Esophagus muscularis mucosa (tissue), 4 donors: Measurements from ENCODE around the gene FAM149B1. TPM values are rescaled to one million over a fixed set of nuclear protein-coding genes. Genes with fewer than 3 reads are reported as not detected.

ENCODE experiments used
- DNase-seq: peaks from one replicate; pipeline ENCODE4 v3.0.0-alpha.2; 2017; ENCODE audit errors: extremely low spot score
- H3K27ac ChIP-seq, 4 donors: fragments of 200-600 bp; sonication (generic); replicated peaks in 1 of 4; 1 replicate in 3 of 4; 2 replicates in 1 of 4; pipeline ENCODE4 v1.5.1; 2016 to 2019; ENCODE audit warnings: mild to moderate bottlenecking in 1 of 4
- H3K27me3 ChIP-seq, 4 donors: fragments of 200-600 bp; sonication (generic); one replicate each; pipeline versions ENCODE4 v1.5.1 to v1.6.0; 2016 to 2019
- H3K36me3 ChIP-seq, 4 donors: fragments of 200-600 bp; sonication (generic); one replicate each; pipeline ENCODE4 v1.5.1; 2016 to 2019
- H3K4me1 ChIP-seq, 4 donors: fragments of 200-600 bp; sonication (generic); one replicate each; pipeline ENCODE4 v1.5.1; 2016 to 2019
- H3K4me3 ChIP-seq, 4 donors: fragments of 200-600 bp; sonication (generic); 1 replicate in 2 of 4; 2 replicates in 2 of 4; pipeline ENCODE4 v1.5.1; 2016 to 2019; ENCODE audit warnings: mild to moderate bottlenecking in 4 of 4, moderate library complexity in 1 of 4
- H3K9me3 ChIP-seq, 4 donors: fragments of 200-600 bp; sonication (generic); 1 replicate in 3 of 4; 2 replicates in 1 of 4; pipeline ENCODE4 v1.5.1; 2016 to 2019
- EP300 ChIP-seq: sonication (generic); formaldehyde crosslinking; IDR thresholded peaks from one replicate; pipeline ENCODE4 v1.6.1; 2017; ENCODE audit warnings: antibody characterized with exemption
- POLR2A ChIP-seq: fragments of 450-650 bp; IDR thresholded peaks from one replicate; pipeline ENCODE4 v1.6.1; 2017; ENCODE audit warnings: antibody characterized with exemption, moderate library complexity, mild to moderate bottlenecking, low read depth
- POLR2AphosphoS5 ChIP-seq, 2 donors: sonication (generic); formaldehyde crosslinking; IDR thresholded peaks; one replicate each; pipeline ENCODE4 v1.6.1; 2017; ENCODE audit warnings: antibody characterized with exemption in 2 of 2
- WGBS: methylation state at CpG from one replicate; pipeline ENCODE4 v1.1.5; 2018; 5-methylcytosine and 5-hydroxymethylcytosine counted together
- intact Hi-C: fragments of 100-400 bp; cut with DNase I; formaldehyde crosslinking; loops from one replicate; pipeline ENCODE4 v1.15.1; 2023
- total RNA-seq, 4 donors: library from RNA; depleted of rRNA; stranded (reverse); fragments of >200 nt; gene quantifications; one replicate each; pipeline versions ENCODE4 v1.1.0 to v1.2.1, GENCODE V29; 2016
- TF ChIP-seq, protein P1 (sequence below), 3 experiments: fragments of 200-600 bp in 2 of 3; fragments of 450-650 bp in 1 of 3; sonication (generic) in 2 of 3; IDR thresholded peaks; one replicate each; pipeline ENCODE4 v1.5.1; 2017 to 2019; ENCODE audit warnings: antibody characterized with exemption in 3 of 3, mild to moderate bottlenecking in 2 of 3, moderate library complexity in 1 of 3

Gene FAM149B1
- total RNA-seq, 4 donors from 2014 or later = 14.1 to 18.0 (median 14.9) TPM

DNA sequence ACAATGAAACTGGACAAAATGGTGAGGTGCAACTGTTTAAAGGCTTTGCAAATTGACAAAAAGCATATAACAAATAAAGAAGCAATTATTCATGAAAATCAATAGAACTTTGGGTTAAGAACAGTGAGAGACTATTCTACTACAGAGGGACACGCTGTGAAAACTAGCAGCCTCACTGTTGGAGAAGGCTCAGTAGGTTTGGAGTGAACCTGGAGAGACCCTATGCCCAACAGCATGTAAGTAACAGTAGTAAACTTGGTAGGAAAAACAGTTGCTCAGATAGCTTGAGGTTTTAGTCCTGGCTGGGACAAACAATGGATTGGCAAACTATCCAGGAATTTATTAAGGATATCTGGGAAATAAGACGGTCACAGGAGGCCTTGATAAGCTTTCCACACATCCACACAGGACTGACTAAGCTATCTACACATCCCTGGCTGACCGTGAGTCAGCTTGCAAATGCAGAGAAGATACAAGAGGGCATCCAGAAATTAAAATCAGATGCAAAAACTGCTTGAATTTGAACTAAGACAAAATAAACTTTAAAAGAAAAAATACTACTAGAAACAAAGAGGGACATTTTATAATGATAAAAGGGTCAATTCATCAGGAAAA is 15.9 kb downstream of the FAM149B1 start:
- intact Hi-C loops = no loop called here
- H3K27me3 ChIP-seq = no peaks in the 10 kb centered on the region
- H3K4me1 ChIP-seq = no peaks in the 10 kb centered on the region
- no peaks in the 10 kb centered on the region for H3K9me3 ChIP-seq
- TF ChIP-seq, protein P1, sequence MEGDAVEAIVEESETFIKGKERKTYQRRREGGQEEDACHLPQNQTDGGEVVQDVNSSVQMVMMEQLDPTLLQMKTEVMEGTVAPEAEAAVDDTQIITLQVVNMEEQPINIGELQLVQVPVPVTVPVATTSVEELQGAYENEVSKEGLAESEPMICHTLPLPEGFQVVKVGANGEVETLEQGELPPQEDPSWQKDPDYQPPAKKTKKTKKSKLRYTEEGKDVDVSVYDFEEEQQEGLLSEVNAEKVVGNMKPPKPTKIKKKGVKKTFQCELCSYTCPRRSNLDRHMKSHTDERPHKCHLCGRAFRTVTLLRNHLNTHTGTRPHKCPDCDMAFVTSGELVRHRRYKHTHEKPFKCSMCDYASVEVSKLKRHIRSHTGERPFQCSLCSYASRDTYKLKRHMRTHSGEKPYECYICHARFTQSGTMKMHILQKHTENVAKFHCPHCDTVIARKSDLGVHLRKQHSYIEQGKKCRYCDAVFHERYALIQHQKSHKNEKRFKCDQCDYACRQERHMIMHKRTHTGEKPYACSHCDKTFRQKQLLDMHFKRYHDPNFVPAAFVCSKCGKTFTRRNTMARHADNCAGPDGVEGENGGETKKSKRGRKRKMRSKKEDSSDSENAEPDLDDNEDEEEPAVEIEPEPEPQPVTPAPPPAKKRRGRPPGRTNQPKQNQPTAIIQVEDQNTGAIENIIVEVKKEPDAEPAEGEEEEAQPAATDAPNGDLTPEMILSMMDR (IDR thresholded peaks at IDR 0.05) = no peak
- no peak for TF ChIP-seq EP300
- TF ChIP-seq POLR2A = no peak
- no peak for TF ChIP-seq POLR2AphosphoS5 (IDR thresholded peaks at IDR 0.05)
- peaks cover 6 to 59% (median 35%) of the 10 kb centered on the region in 4 donors for H3K36me3 ChIP-seq
- 94% methylated on average over 3 of the region's 3 CpGs for WGBS
- no peak overlapping the region for H3K4me3 ChIP-seq
- no peak overlapping the region for H3K27ac ChIP-seq
- no peak for DNase-seq

DNA sequence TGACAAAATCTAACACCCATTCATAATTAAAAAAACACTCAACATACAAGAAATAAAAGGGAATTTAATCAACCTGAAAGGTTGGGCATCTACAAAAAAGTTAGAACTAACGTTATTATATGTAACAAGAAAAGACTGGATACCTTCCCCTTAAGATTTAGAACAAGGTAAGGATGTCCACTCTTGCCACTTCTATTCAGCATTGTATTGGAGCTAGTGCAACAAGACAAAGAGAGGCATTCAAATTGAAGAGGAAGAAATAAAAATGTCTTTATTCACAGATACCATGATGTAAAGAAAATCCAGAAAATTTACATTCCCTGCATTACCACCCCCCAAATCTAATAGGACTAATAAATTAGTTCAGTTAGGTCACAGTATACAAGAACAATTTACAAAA is 18.3 kb downstream of the FAM149B1 start:
- TF ChIP-seq POLR2A (no peak), EP300 (no peak), POLR2AphosphoS5 (IDR thresholded peaks at IDR 0.05) (no peak)
- TF ChIP-seq, protein P1 (IDR thresholded peaks at IDR 0.05) = no peak
- H3K27me3 ChIP-seq = no peaks in the 10 kb centered on the region
- no peaks in the 10 kb centered on the region for H3K9me3 ChIP-seq
- H3K36me3 ChIP-seq = peaks cover 0 to 41% (median 22%) of the 10 kb centered on the region in 4 donors
- H3K4me3 ChIP-seq = no peak overlapping the region
- H3K27ac ChIP-seq = no peak overlapping the region
- DNase-seq = no peak
- WGBS = 93% methylated on average over 1 of the region's 1 CpG
- H3K4me1 ChIP-seq = no peaks in the 10 kb centered on the region
- intact Hi-C loops = no loop called here

DNA sequence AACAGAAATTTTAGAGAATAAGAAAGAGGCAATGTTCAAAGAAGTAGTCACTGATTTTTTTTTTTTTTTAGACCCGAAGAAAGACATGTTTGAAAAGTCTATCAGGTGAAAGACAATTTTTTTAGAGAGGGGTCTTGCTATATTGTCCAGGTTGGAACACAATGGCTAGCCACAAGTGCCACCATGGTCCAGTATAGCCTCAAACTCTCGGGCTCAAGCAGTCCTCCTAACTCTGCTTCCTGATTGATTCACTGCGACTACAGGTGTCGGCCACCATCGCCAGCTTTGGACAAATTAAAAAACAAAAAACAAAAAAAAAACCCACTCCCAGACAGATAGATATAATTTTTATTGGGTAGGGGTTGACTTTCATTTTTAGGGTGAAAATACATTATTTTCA is 22.3 kb downstream of the FAM149B1 start:
- no peaks in the 10 kb centered on the region for H3K27me3 ChIP-seq
- H3K36me3 ChIP-seq = peaks cover 0 to 35% (median 23%) of the 10 kb centered on the region in 4 donors
- 89% methylated on average over 5 of the region's 5 CpGs for WGBS
- no peak overlapping the region for H3K27ac ChIP-seq
- no peaks in the 10 kb centered on the region for H3K9me3 ChIP-seq
- no peak for DNase-seq
- intact Hi-C loops = no loop called here
- no peaks in the 10 kb centered on the region for H3K4me1 ChIP-seq
- no peak overlapping the region for H3K4me3 ChIP-seq
- TF ChIP-seq, protein P1 (IDR thresholded peaks at IDR 0.05) = no peak
- TF ChIP-seq POLR2A = no peak
- no peak for TF ChIP-seq EP300
- TF ChIP-seq POLR2AphosphoS5 (IDR thresholded peaks at IDR 0.05) = no peak

DNA sequence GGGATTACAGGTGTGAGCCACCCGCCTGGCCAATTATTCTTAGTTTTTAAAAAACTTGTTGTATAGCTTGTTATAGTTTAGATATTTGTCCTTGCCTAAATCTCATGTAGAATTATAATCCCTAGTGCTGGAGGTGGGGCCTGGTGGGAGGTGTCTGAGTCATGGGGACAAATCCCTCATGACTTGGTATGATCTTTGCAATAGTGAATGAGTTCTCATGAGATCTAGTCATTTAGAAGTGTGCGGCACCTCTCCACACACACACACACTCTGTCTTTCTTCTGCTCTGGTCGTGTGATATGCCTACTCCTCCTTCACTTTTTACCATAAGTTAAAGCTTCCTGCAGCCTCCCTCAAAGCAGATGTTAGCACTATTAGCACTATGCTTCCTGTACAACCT is 37.2 kb downstream of the FAM149B1 start:
- WGBS = 94% methylated on average over 3 of the region's 3 CpGs
- DNase-seq = no peak
- Histone ChIP-seq H3K27me3 (no peaks in the 10 kb centered on the region), H3K27ac (no peak overlapping the region), H3K9me3 (no peaks in the 10 kb centered on the region), H3K36me3 (peaks cover 9 to 42% (median 11%) of the 10 kb centered on the region in 4 donors), H3K4me1 (no peaks in the 10 kb centered on the region), H3K4me3 (no peak overlapping the region)
- no peak for TF ChIP-seq POLR2A
- TF ChIP-seq, protein P1 (IDR thresholded peaks at IDR 0.05) = no peak
- no peak for TF ChIP-seq EP300
- no peak for TF ChIP-seq POLR2AphosphoS5 (IDR thresholded peaks at IDR 0.05)
- intact Hi-C loops = no loop called here

DNA sequence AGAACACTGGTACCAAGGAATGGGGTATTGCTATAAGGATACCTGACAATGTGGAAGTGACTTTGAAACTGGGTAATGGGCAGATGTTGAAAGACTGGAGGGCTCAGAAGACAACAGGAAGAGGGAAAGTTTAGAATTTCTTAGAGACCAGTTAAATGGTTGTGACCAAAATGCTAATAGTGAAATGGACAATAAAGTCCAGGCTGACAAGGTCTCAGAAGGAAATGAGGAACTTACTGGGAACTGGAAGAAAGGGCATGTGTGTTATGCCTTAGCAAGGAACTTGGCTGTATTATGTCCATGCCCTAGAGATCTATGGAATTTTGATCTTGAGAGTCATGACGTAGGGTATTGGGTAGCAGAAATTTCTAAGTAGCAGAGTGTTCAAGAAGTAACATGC is 38.0 kb downstream of the FAM149B1 start:
- Histone ChIP-seq H3K27me3 (no peaks in the 10 kb centered on the region), H3K9me3 (no peaks in the 10 kb centered on the region), H3K4me1 (no peaks in the 10 kb centered on the region), H3K4me3 (no peak overlapping the region), H3K27ac (no peak overlapping the region), H3K36me3 (peaks cover 12 to 45% (median 15%) of the 10 kb centered on the region in 4 donors)
- 100% methylated on average over 1 of the region's 1 CpG for WGBS
- DNase-seq = no peak
- TF ChIP-seq, protein P1 (IDR thresholded peaks at IDR 0.05) = no peak
- intact Hi-C loops = no loop called here
